ENCODE data around the gene P2RX6. TPM values are rescaled to one million over a fixed set of nuclear protein-coding genes. Genes with fewer than 3 reads are reported as not detected.

The P2RX6 gene
- total RNA-seq, 1 donor from 2014 or later: 0.45 TPM

- no peaks in the 10 kb centered on the region for H3K9me3 ChIP-seq (ENCODE audit: insufficient read depth, low read depth, low read length)
- H3K27me3 ChIP-seq (ENCODE audit: insufficient read depth, low read length): peaks cover 5% of the 10 kb centered on the region
- H3K36me3 ChIP-seq (ENCODE audit: insufficient read depth, low read length): no peaks in the 10 kb centered on the region
- no peaks in the 10 kb centered on the region for H3K9me3 Mint-ChIP-seq (ENCODE audit: unreplicated experiment)
- H3K4me1 ChIP-seq (ENCODE audit: insufficient read depth, low read length): peaks cover 10% of the 10 kb centered on the region
- no peak overlapping the region for H3K9ac ChIP-seq (ENCODE audit: low read length)
- TF ChIP-seq EZH2 (IDR thresholded peaks at IDR 0.05; ENCODE audit: insufficient read depth, low read length) (no peak), CTCF (IDR thresholded peaks at IDR 0.05; ENCODE audit: insufficient read depth, low read depth, low read length) (no peak)
- H3K27me3 Mint-ChIP-seq (ENCODE audit: low read depth, unreplicated experiment): peaks cover 27% of the 10 kb centered on the region
- no peaks in the 10 kb centered on the region for H4K20me1 ChIP-seq (ENCODE audit: insufficient read depth, low read length)
- no peak overlapping the region for H3K4me3 ChIP-seq (ENCODE audit: insufficient read depth, low read depth, low read length)
- no peaks in the 10 kb centered on the region for H3K36me3 Mint-ChIP-seq (ENCODE audit: low read depth, unreplicated experiment)
- no peak overlapping the region for H3K27ac Mint-ChIP-seq (ENCODE audit: unreplicated experiment)
- H3K4me1 Mint-ChIP-seq (ENCODE audit: low read depth, unreplicated experiment): peaks cover 16% of the 10 kb centered on the region
- H3K27ac ChIP-seq (ENCODE audit: low read depth, low read length): no peak overlapping the region
- DNase-seq (ENCODE audit: low read depth): no peak
- no peak overlapping the region for H3K4me2 ChIP-seq (ENCODE audit: low read length)
- no peak for FAIRE-seq
- no peak overlapping the region for H2AFZ ChIP-seq (ENCODE audit: low read depth, low read length)
- H3K4me3 Mint-ChIP-seq (ENCODE audit: unreplicated experiment): no peak overlapping the region
- no peaks in the 10 kb centered on the region for H3K79me2 ChIP-seq (ENCODE audit: insufficient read depth, low read length)
Observed at GRCh38 chr22:21052715-21053459, 37.9 kb downstream of the P2RX6 start.

- no peak overlapping the region for H3K4me2 ChIP-seq (ENCODE audit: low read length)
- no peak overlapping the region for H3K9ac ChIP-seq (ENCODE audit: low read length)
- Mint-ChIP-seq H3K27me3 (ENCODE audit: low read depth, unreplicated experiment) (peaks cover 22% of the 10 kb centered on the region), H3K36me3 (ENCODE audit: low read depth, unreplicated experiment) (no peaks in the 10 kb centered on the region), H3K4me3 (ENCODE audit: unreplicated experiment) (no peak overlapping the region), H3K27ac (ENCODE audit: unreplicated experiment) (no peak overlapping the region), H3K9me3 (ENCODE audit: unreplicated experiment) (no peaks in the 10 kb centered on the region), H3K4me1 (ENCODE audit: low read depth, unreplicated experiment) (peaks cover 16% of the 10 kb centered on the region)
- DNase-seq (ENCODE audit: low read depth) (no peak), FAIRE-seq (no peak)
- H3K27me3 ChIP-seq (ENCODE audit: insufficient read depth, low read length): peaks cover 5% of the 10 kb centered on the region
- peaks cover 10% of the 10 kb centered on the region for H3K4me1 ChIP-seq (ENCODE audit: insufficient read depth, low read length)
- TF ChIP-seq EZH2 (IDR thresholded peaks at IDR 0.05; ENCODE audit: insufficient read depth, low read length) (no peak), CTCF (IDR thresholded peaks at IDR 0.05; ENCODE audit: insufficient read depth, low read depth, low read length) (no peak)
- H3K27ac ChIP-seq (ENCODE audit: low read depth, low read length): no peak overlapping the region
- no peak overlapping the region for H3K4me3 ChIP-seq (ENCODE audit: insufficient read depth, low read depth, low read length)
- H3K79me2 ChIP-seq (ENCODE audit: insufficient read depth, low read length): no peaks in the 10 kb centered on the region
- H2AFZ ChIP-seq (ENCODE audit: low read depth, low read length): no peak overlapping the region
- no peaks in the 10 kb centered on the region for H4K20me1 ChIP-seq (ENCODE audit: insufficient read depth, low read length)
- no peaks in the 10 kb centered on the region for H3K36me3 ChIP-seq (ENCODE audit: insufficient read depth, low read length)
- no peaks in the 10 kb centered on the region for H3K9me3 ChIP-seq (ENCODE audit: insufficient read depth, low read depth, low read length)
Observed at GRCh38 chr22:21054046-21054713, 39.2 kb downstream of the P2RX6 start.

Data from astrocyte (in vitro differentiated cells and primary cell).